NCI-H1105 (cell line): ENCODE results near the gene POMGNT2.

Source experiments
- DNase-seq: peaks from one replicate; lab custom pipeline; 2025; lab: John Stamatoyannopoulos, UW

POMGNT2 gene

DNA sequence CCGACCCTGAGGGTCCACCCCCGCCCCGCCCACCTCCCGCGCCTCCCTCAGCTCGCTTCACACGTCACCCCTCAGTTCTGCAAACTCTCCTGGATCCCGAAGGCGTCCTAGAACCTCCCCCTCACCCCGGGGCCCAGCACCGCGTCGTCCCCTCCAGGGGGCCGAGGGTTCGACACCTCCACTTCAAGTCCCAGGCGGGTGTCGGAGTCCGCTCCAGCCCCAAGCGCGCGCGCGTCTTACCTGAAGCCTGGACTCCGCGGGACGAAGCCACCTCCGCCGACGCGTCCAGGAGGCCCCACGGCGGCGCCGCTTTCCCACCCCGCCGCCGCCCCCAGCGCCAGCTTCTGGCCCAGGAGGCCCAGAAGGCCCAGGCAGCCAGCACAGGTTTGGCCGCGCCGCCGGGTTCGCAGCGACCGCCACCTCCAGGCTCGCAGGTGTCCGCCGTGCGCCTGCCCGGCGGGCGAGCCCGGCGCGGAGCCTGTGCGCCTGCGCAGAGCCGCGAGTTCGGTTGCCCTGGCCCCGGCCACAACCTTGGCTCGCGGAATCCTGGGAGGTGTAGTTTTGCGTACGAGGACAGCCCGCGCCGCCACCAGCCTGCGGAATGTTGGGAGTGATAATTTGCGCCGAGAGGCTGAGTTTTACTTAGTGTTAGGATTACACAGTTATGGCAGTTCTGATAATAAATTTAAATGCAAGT lies at the start of gene POMGNT2:
Gene POMGNT2, minus strand, starts transcription at position 484 of the 697 bp plus-strand sequence. CDS start 24,648 bp downstream, outside the sequence.
- DNase-seq: peak; percentile 52

DNA sequence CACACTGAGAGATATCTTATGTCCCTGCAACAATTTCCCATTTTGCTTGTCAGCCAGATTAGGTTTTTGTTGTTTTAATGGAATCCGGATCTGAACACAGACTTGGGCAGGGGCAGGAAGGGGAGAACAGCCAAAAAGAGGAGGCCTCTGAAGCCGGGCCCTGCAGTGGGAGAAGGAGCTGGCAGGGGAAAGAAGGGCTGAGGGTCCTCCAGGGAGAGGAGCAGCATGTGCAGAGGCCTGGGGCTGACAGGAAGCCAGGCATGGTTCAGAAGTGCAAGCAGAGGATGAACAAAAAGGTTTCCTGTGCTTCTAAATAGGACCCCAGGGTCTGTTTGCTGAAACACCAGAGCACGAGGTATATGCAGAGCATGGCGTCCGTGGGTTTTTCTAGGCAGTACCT lies 49.1 kb upstream of the POMGNT2 start:
- no peak for DNase-seq

DNA sequence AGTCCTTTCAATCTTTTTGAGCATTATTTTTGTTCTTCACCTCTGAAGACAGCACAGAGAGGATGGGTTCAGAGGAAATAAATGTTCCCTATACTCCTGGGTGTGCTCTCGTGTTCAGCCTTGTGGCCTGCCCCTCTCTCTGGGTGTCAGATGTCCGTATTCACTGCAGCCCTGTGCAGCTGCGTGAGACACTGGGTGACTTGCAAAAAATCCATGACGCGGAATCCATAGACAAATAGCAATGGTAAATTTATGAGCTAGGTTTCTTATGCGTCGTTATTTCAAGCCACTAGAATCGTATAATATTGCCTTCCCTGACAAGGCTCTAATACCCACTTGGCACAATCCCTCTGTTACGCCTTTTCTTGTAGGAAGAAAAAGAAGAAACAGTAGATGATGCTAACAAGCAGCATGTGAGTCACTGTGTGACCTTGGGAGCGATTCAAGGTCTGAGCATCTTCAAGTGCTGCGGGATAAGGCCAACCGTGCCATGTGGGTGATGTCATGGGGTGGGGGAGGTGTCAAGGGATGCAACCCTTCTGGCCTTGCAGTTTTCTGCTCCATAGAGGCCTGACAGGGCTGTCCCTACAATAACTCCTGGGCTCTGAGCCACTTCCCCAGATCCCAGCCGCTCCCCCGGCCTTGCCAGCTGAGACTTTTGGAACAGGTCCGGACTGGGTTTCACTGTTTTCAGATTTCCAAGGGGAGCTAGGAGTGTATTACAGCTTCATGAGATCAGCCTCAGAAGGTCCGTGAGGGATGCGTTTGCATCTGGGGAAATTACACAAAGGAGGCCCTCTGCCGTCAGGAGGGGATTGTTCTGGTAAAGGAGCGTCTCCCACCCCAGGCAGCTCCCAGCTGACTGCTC lies 47.6 kb upstream of the POMGNT2 start:
- no peak for DNase-seq

DNA sequence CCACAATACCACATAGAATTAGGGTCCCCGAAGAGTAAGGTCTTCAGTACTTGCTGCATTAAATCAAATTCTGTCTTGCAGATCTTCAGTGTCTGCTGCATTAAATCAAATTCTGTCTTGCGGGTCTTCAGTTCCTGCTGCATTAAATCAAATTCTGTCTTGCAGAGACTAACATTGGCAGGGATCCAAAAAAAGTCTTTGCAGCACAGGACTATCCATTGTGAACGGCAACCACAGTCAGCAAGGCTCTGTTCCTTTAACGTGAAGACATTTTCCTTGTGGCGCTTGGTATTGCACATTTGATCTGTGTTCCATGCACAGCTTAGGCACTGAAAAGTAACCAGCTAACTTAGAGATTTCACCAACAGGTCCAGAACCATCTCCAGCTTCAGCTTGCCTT lies 46.8 kb upstream of the POMGNT2 start:
- no peak for DNase-seq

DNA sequence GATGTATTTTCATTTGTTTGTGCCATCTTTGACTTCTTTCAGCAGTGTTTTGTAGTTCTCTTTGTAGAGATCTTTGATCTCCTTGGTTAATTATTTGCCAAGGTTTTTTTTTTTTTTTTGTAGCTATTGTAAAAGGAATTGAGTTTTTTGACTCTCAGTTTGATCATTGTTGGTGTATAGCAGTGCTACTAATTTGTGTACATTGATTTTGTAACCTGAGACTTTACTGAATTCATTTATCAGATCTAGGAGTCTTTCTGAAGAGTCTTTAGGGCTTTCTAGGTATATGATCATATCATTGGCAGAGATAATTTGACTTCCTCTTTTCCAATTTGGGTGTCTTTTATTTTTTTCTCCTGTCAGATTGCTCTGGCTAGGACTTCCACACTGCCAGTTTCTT lies 42.2 kb upstream of the POMGNT2 start:
- no peak for DNase-seq

DNA sequence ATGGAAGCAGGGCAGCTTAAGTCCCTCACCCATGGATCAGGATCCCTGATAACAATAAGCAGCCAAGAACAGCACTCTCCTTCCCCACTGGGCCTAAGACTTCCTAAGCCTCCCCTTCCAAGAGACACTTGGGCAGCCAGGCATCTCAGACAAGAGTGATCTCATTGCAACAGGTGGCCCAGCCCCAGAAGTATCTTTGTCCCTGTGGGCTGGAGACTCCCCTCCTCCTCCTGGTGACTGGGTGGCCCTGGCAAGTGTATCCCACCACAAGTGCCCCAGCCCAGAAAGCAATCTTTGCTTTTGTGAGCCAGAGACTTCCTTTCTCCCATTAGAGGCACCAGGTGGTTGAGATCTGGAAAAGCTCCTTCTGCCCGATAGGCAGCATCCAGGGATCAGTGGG lies 40.7 kb upstream of the POMGNT2 start:
- DNase-seq: no peak

DNA sequence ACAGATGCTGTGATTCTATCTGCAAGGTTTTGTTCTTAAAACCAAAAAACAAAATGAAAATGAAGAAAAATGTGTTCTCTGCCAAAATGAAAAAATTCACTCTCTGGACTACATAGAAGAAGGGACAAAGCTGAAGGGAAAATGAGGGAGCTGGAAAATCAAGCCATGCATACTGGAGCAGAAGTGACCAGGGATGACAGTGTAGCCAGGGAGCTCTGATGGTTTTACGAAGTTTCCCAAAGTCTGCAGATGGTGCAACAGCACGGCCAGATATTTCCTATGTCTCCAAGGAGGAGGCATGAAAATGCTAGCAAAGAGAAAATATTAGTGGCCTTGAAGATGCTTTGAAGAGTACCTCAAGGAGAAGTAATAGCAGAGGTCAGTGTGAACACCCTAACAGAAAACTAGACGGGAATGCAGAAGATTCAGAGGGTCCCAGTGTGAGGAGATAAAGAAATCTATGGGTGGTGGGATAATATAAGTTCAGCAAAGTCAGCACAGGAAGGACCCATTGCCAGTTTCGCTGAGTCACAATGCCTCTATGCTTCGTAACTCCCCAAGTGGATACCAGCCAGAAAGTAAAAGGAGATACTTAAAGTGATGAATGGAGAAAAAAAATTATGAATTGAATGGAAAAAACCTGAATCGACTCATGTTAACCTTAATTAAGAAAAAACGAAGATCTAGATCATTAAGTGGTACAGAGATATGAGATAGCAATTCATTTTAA lies 39.0 kb upstream of the POMGNT2 start:
- DNase-seq: no peak

DNA sequence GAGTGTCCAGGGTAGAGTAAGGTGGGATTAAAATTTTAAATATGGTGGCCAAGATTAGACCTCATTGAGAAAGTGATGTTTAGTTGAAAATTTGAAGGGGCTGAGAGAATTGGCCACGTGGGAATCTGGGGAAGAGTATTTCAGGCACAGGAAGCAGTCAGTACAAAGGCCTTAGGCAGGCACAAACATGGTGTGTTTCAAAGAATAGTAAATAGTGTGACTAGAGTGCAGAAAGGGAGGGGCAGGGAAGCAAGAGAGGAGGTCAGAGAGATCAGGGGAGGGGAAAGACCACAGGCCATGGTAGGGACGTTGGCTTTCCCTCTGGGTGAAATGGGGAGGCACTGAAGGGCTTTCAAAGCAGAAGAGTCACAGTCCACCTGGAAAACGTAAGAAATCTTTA lies 36.6 kb upstream of the POMGNT2 start:
- no peak for DNase-seq

DNA sequence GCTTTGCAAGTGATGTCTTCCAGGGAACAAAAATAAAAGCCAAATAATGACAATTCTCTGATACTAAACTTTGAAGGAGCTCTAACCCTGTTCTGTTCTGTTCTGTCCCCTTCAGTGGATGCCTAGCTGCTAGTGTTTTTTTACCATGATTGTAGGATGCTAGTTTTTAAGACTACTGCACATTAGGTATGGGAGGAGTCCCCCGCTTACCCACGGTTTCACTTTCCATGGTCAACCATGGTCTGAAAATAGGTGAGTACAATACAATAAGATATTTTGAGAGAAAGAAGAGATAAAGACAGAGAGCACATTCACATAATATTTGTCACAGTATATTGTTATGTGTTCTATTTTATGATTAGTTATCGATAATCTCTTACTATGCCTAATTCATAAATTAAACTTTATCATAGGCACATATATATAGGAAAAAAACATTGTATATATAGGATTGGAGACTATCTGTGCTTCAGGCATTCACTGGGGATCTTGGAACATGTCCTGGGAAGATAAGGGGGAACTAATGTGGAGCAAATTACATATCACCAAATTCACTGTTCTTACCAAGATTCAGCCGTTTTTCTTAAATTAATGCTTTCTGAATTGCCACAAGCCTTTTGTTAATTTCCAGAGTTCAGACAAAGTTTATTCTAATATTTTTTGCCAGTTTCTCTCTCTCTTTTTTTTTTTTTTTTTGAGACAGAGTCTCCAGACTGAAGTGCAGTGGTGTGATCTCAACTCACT lies 32.8 kb upstream of the POMGNT2 start:
- DNase-seq: no peak

DNA sequence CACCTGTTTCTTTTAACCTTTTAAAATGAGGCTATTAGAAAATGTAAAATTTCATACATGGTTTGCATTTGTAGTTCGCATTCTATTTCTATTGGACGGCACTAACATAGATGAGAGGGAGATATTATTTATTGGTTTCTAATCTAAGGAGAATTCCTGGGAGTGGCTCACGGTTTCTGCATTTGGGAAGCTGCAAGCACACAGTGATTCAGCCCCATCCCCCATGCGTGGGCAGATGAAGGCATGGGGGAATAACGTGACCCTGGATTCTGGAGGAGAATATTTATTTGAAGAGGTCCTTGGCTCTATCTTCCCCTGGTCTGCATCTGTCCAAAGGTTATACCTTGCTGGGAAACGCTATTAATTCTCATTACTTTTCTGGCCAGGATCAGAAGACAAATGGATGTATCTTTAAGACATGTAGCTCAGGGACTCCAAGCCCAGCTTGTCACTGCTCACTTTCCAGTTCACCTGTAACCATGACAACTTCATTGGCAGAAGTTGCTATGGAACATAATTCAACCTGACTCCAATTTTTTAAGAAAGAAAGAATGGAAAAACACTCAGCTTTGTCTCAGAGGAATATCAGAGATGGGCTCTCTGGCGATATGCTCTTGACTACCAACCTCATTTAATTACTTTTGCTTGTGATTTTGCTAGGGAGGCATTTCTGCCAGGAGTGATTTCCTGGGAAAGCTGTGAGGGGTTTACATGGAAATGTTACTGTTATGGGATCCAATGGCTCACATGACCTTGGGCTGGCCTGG lies 27.2 kb upstream of the POMGNT2 start:
- DNase-seq: no peak

DNA sequence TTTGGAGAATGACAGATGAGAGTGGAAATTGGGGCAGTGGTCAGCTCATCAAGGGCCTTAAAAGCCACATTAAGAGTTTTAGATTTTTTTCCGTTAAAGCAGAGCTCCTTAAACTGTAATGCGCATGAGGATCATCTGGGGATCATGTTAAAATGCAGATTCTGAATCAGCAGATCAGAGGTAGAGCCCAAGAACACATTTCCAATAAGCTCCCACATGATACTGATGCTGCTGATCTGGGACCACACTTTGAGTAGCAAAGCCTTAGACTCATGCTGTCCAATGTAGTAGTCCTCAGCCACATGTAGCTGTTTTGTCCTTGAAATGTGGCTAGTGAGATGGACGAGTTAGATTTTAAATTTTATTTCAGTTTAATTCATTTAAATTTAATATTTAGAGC lies 26.3 kb upstream of the POMGNT2 start:
- DNase-seq: no peak

DNA sequence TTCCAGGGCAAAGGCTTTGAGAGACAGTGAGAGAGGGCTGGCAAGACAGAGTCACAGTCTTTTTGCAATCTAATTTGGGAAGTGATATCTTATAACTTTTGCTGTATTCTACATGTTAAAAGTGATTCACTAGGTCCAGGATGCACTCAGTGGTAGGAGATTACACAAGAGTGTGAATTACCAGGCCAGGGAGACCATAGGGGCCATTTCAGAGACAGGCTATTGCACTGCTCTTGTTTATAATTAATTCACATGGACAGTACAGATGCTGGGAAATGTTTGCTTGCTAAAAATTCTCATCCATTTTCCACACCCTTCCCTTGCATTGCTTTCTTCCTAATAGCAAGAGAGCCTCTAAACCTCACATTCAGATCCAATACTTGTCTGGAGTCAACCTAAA lies 22.6 kb upstream of the POMGNT2 start:
- DNase-seq: no peak

DNA sequence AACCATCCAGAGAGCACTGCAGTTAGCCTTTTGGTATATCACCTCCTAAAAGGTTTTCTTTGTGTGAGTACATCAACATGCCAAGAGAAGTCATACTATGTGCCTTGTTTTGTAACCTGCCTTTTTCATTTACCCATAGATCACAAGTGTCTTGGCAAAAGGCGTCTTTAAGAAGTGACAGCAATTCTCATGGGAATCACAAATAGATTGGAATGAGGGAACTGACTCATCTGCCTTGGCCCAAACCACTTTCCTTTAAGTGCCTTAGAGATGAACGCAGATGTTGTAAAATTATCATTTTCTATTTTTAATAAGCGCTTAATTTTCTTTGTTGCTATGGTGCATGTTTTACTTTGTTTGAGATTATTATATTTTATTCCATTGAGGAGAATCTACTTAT lies 20.7 kb upstream of the POMGNT2 start:
- no peak for DNase-seq

DNA sequence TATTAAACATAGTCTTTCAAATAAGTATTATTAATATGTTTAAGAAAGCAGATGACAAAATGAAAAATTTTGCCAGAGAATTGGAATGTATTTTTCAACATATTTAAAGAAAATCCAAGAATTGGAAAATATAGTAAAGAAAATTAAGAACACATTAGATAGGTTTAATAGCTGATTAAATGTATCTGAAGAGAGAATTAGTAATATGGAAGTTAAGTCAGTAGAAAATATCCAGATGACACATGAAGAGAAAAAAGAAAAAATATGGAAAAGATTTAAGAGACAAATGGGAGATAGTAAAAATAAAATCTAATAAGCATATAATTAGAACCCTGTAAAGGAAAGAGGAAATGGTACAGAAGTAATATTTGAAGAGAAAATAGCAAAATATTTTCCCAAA lies 18.0 kb upstream of the POMGNT2 start:
- DNase-seq: no peak

DNA sequence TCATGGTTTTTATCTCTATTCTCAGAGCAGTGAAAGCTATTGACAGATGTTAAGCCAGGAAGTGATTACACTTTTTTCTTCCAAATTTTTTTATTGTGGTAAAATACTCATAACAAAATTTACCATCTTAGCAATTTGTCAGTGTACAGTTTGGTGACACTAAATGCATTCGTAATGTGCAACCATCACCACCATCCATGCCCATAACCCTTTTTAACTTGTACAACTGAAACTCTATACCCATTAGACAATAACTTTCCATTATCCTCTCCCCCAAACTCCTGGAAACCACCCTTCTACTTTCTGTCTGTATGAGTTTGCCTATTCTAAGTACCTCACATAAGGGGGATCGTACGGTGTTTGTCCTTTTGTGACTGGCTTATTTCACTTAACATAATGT lies 15.1 kb upstream of the POMGNT2 start:
- no peak for DNase-seq

DNA sequence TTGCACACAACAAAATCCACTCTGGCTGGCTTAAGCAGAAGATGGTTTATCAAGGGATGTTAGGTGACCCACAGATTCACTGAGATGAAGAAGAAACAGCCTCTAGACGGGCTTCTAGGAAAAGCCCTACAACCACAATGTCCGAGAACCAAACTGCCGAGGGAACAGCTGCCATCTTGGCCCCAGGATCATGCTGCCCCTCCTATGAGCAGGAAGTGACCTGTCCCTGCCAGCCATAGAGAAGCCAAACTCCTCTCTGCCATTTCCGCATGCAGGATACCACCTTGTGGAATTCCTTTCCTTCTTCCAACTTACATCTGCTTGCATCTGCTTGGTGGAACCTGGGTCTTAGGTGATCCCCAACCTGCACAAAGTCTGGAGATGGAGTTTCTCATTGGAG lies 11.4 kb upstream of the POMGNT2 start:
- no peak for DNase-seq

DNA sequence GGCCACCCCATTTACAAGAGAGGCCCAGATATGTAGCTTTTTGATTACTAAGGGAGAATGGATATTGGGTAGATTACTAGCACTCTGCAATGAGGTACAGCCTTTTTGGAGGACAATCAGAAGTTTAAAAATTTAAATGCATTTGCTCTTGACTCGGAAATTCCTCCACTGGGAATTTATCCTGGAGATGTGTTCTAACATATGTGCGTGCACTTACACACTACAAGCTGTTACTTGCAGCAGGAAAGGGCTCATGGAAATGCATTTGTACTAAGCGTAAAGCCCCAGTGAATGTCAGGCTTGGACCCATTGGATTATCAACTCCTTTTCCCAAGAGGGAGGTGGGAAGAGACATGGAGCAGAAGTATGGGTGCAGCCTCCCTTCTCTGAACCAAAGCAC lies 7.8 kb upstream of the POMGNT2 start:
- DNase-seq: no peak

DNA sequence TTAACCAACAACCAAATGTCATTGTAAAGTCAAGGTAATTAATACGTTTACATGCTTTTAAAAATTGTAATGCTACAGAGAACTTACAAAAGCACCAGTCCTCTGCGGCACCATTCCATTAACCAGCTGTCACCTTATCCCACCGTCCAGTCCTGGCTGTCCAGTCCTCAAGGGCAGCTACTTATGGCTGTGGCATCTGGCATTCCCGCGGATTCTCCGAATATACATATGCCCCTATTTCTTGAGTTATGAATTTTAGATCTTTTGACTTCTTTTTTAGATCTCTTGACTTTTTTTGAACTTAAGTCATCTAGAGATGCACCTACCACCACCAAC lies 382 bp upstream of the POMGNT2 start:
- DNase-seq: no peak

DNA sequence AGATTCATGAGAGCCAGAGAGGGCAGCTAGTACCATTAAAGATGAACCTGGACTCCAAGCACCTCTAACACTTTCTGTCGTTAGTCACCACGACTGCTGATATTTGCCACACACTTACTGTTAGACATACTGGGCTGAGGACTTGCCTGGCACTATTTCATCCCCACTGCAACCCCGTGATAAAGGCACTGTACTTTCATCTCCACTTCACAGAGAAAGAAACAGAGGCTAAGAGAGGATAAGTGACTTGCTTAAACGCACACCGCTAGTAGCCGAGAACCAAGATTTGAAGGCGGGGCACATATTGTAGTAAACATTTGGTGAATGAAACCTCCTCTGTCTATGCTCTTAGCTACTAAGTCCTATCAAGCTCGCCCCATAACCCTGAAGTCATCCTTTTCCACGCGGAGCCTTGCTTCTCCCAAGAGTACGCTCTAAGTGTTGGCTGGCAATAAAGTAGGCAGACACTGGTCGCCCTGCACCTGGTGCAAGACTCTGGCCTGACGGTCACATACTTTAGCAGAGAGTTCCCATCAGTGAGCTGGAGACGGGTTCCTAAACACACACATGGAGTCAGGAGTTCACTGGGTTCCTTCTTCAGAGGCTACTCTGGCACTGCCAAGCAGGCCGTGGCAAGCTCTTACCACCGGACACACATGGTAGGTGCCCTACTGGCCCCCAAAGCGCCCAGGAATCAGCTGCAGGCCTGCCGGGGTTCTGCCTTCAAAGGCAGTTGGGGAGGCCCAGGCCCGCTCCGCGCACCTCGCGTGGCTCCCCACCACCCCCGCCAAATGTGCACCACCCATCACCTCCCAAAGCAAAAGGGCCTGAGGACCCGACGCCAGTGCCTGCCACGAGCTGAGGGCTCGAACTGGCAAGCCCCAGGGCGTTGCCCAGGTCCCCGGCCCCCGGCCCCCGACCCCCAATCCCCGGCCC lies 951 bp downstream of the POMGNT2 start:
- DNase-seq: no peak

DNA sequence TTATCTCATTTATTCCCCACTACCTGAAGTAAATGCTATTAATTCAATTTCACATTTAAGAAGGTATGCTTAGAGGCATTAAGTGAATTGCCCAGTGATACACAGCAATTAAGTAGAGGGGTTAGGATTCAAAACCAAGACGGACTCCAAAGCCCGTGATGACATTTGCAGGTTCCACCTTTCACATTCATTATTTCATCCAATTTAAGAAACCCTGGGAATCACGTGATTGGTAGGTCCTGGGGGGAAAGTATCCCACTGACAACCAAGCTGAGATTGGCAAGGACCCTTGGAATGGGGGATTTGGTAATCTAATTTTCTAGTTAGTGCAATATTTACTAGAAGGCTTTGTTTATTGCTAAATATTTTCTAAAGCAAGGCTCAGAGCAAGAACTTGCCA lies 1.8 kb downstream of the POMGNT2 start:
- DNase-seq: no peak
